LNCaP clone FGC (cell line): ENCODE results near the gene RIC8A.

Experiments used
- DNase-seq: peaks from one replicate; pipeline ENCODE4 v3.0.0-alpha.2; 2011; ENCODE audit warnings: low read depth
- H3K4me3 ChIP-seq: 2 replicates; pipeline ENCODE4 v1.5.1; 2011; ENCODE audit warnings: mild to moderate bottlenecking, low read depth, low read length, control low read depth
- CTCF ChIP-seq: IDR thresholded peaks from 2 replicates; pipeline ENCODE4 v1.5.1; 2012; ENCODE audit warnings: mild to moderate bottlenecking; ENCODE audit not compliant: control insufficient read depth, insufficient read depth; ENCODE audit errors: extremely low read depth

The RIC8A gene

GRCh38 chr11:206002-206384 lies 1.5 kb upstream of the RIC8A start:
- H3K4me3 ChIP-seq: peak overlapping the region; percentile 88
- no peak for DNase-seq

DNA sequence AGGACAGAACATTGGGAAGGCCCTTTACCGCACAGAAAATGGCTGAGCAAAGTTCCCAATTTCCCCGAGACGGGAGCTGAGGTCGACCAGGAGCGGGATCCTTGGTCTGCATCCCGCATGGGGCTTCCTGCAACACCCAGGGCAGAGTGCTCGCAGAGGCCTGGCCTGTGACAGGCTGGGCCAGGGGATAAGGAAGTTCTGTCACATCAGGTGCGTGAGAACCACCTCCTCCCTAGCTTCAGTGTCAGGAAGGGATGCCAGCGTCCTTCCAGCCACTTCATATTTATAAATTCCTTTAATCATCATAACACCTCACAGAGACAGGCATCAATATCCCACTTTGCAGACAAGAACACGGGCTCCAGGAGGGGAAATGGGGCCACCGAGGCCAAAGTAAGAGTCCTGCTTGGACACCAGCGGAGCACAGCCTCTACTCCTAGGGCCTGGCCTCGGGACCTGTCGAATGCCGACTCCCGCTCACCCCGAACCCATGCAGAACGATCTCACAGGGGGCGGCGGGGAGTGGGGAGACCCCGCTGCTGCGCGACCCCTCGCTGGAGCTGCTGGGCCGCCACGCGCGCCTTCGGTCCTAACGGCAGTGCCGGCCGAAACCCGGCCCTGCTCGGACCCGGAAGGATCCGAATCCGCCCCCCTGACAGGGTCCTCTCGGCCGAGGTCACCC lies 841 bp upstream of the RIC8A start:
- DNase-seq: no peak
- H3K4me3 ChIP-seq: peak overlapping the region; percentile 88

More at GRCh38 chr11:206002-206384, 1.5 kb upstream of the RIC8A start:
- TF ChIP-seq CTCF: no peak

DNA sequence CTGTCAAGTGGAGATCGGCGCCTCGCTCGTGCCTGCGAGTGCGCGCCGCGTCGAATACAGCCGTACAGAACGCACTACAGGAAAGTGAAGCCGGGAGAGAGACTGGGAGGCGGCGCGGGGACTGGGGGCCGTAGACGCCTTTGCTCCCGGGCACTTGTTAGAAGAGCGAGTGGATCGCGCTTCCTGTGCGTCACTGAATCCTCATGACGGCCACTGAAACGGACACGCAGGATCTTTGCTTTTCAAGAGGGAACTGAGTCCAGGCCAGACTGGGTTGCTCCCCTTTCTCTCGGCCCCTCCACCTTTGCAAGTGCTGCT lies 314 bp downstream of the RIC8A start:
- H3K4me3 ChIP-seq: peak overlapping the region; percentile 88
- no peak for DNase-seq
- TF ChIP-seq CTCF: no peak

More for the DNA sequence above, 841 bp upstream of the RIC8A start:
- TF ChIP-seq CTCF: no peak

DNA sequence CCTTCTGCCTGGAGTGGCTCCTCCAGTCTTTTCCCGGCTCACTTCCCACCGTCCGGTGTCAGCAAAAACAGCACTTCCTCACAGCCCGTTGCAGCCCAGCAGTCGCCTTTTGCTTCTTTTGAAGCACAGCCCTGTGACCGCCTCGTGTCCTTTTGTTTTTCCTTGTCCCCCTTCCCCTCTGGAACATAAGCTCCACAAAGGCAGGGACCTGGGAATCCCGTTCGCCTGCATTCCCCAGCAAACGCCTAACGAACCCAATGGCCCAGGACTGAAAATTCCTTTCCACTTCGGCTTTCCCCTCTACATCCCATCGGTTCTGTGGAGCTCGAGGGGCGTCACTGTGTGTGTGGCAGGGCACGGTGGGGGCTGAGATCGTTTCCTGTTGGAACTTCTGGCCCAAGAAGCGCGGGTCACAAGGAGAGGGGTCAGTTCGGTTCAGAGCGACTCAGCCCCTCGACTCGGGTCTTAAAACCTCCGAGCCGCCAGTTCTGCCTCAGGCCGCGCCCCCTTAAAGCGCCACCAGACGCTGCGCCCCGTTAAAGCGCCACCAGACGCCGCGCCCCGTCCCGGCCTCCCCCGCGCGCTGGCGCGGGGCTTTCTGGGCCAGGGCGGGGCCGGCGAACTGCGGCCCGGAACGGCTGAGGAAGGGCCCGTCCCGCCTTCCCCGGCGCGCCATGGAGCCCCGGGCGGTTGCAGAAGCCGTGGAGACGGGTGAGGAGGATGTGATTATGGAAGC lies 841 bp downstream of the RIC8A start:
- no peak for DNase-seq
- H3K4me3 ChIP-seq: peak overlapping the region; percentile 88
- no peak for TF ChIP-seq CTCF

DNA sequence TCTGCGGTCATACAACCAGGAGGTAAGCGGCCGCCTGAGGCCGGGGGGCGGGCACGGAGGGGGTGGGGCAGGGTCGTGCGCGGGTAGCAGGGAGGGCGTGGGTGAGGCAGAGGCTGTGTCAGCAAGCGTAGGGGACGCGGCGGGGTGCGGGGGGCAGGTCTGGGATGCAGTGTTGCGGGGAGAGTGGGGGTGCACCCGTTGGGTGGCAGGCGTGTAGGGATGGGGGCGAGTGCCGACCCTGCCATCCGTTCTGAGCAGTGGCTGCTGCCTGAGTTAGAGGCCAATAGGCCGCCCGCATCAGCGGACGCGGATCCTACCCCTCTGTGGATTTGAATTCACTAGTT lies 1.4 kb downstream of the RIC8A start:
- DNase-seq: no peak

GRCh38 chr11:209275-210121 lies 2.0 kb downstream of the RIC8A start:
- no peak for DNase-seq
- peak overlapping the region; percentile 88 for H3K4me3 ChIP-seq
- TF ChIP-seq CTCF: no peak

More for the DNA sequence above, 1.4 kb downstream of the RIC8A start:
- H3K4me3 ChIP-seq: peak overlapping the region; percentile 88
- TF ChIP-seq CTCF: no peak
